Erythroblast (primary cell): ENCODE measurements around the gene BRIP1.

Experiments
- GATA1 ChIP-seq: IDR thresholded peaks from 2 replicates; pipeline ENCODE4 v1.6.1; 2011; ENCODE audit warnings: low read depth, mild to moderate bottlenecking, control low read depth, low read length, moderate library complexity
- POLR2A ChIP-seq: IDR thresholded peaks from 2 replicates; pipeline ENCODE4 v1.6.1; 2011; ENCODE audit warnings: mild to moderate bottlenecking, low read length

GRCh38 chr17:61837175-61838051, 25.9 kb downstream of the BRIP1 start:
- TF ChIP-seq POLR2A, result no peak
- no peak for TF ChIP-seq GATA1
